HG03139 (cell line): ENCODE measurements around the gene ZNF33A.
"Not testable (repeated sequence)": the region's sequence is repeated elsewhere in the genome, so short reads cannot be mapped to it uniquely, and the experiment has no call there.

Experiments used
- ATAC-seq: cut with Tn5 transposase; IDR thresholded peaks from one replicate; pipeline ENCODE4 v1.9.1; 2021; ENCODE audit not compliant: unreplicated experiment

Gene ZNF33A

GRCh38 chr10:38043516-38043915 lies 33.0 kb downstream of the ZNF33A start:
- no peak for ATAC-seq

GRCh38 chr10:38045129-38045528 lies 34.7 kb downstream of the ZNF33A start:
- ATAC-seq = no peak

- no peak for ATAC-seq
Measured at GRCh38 chr10:38047666-38048065, 37.2 kb downstream of the ZNF33A start.

GRCh38 chr10:38050212-38050611 lies 39.7 kb downstream of the ZNF33A start:
- ATAC-seq = no peak

GRCh38 chr10:38054361-38054797 lies 43.9 kb downstream of the ZNF33A start:
- no peak for ATAC-seq

- ATAC-seq = not testable (repeated sequence)
Measured at GRCh38 chr10:38055274-38055894, 44.9 kb downstream of the ZNF33A start.

- not testable (repeated sequence) for ATAC-seq
Measured at GRCh38 chr10:38069663-38070062, 59.2 kb downstream of the ZNF33A start.

GRCh38 chr10:38070501-38070900 lies 60.0 kb downstream of the ZNF33A start:
- ATAC-seq = no peak

- no peak for ATAC-seq
Measured at GRCh38 chr10:38072552-38072951, 62.1 kb downstream of the ZNF33A start.

- ATAC-seq = no peak
Measured at GRCh38 chr10:38076687-38077086, 66.2 kb downstream of the ZNF33A start.

- ATAC-seq = not testable (repeated sequence)
Measured at GRCh38 chr10:38093318-38093717, 82.8 kb downstream of the ZNF33A start.

- ATAC-seq = peak; percentile 18
Measured at GRCh38 chr10:38093816-38094157, 83.3 kb downstream of the ZNF33A start.

GRCh38 chr10:38094158-38094926 lies 83.9 kb downstream of the ZNF33A start, which contains the start of gene ZNF37A:
Gene ZNF37A, plus strand, starts transcription at chr10:38094337. Its CDS starts 2,281 bp downstream, at chr10:38096618.
- ATAC-seq = peak; percentile 96

GRCh38 chr10:38094927-38095574 lies 84.6 kb downstream of the ZNF33A start:
- no peak for ATAC-seq

- ATAC-seq = no peak
Measured at GRCh38 chr10:38102880-38103279, 92.4 kb downstream of the ZNF33A start.

- no peak for ATAC-seq
Measured at GRCh38 chr10:38103756-38104155, 93.3 kb downstream of the ZNF33A start.

GRCh38 chr10:38112159-38112558 lies 101.7 kb downstream of the ZNF33A start:
- ATAC-seq = no peak
